Muscle of leg (tissue), 9 donors: Measurements from ENCODE around the gene PFDN1. TPM values are rescaled to one million over a fixed set of nuclear protein-coding genes. Genes with fewer than 3 reads are reported as not detected.

Source experiments
- polyA plus RNA-seq, 8 donors: library from polyadenylated mRNA; unstranded; fragments of 120-200 nt; gene quantifications; one replicate each; pipeline versions ENCODE4 v1.2.1 to v1.2.3, GENCODE V29; 2013; ENCODE audit warnings: inconsistent platforms in 1 of 8, low replicate concordance in 1 of 8; ENCODE audit not compliant: insufficient read length in 8 of 8, insufficient read depth in 1 of 8
- total RNA-seq: library from RNA; stranded (reverse); fragments of 120-200 nt; gene quantifications from one replicate; pipeline ENCODE4 v1.2.4, GENCODE V29; 2013

Gene PFDN1
- total and polyA plus RNA-seq, 9 donors: 46.3 to 94.4 (median 69.8) TPM

Other genes with a start within 250 kb of the PFDN1 start
- 12.5 TPM for gene PURA, start 189.0 kb downstream of the PFDN1 start, total RNA-seq
- 10 to 100 TPM in 2 of 8 donors, 1 to 10 TPM in 6; 5.9 to 10.3 (median 8.0) TPM for gene PURA, start 189.0 kb downstream of the PFDN1 start, polyA plus RNA-seq
- gene IGIP, start 177.2 kb downstream of the PFDN1 start, total RNA-seq: 5.5 TPM
- 1 to 10 TPM; 2.9 to 5.7 (median 4.0) TPM for gene IGIP, start 177.2 kb downstream of the PFDN1 start, polyA plus RNA-seq
- gene CYSTM1, start 127.9 kb downstream of the PFDN1 start, total RNA-seq: 31.1 TPM
- 10 to 100 TPM; 20.0 to 36.5 (median 26.6) TPM for gene CYSTM1, start 127.9 kb downstream of the PFDN1 start, polyA plus RNA-seq
- gene HBEGF, start 43.5 kb upstream of the PFDN1 start, total RNA-seq: 11.0 TPM
- gene HBEGF, start 43.5 kb upstream of the PFDN1 start, polyA plus RNA-seq: 10 to 100 TPM; 10.0 to 27.0 (median 16.0) TPM
- 0.04 TPM for gene SLC4A9, start 57.1 kb upstream of the PFDN1 start, total RNA-seq
- under 1 TPM in 3 of 8 donors, not detected in 5; 0.04 to 0.13 (median 0.07) TPM for gene SLC4A9, start 57.1 kb upstream of the PFDN1 start, polyA plus RNA-seq
- 49.8 TPM for gene ANKHD1, start 98.7 kb upstream of the PFDN1 start, total RNA-seq
- gene ANKHD1, start 98.7 kb upstream of the PFDN1 start, polyA plus RNA-seq: 10 to 100 TPM; 56.1 to 73.2 (median 59.6) TPM
- gene EIF4EBP3, start 244.6 kb upstream of the PFDN1 start, total RNA-seq: 2.6 TPM
- gene EIF4EBP3, start 244.6 kb upstream of the PFDN1 start, polyA plus RNA-seq: 10 to 100 TPM in 1 of 8 donors, 1 to 10 TPM in 7; 4.6 to 13.7 (median 6.4) TPM